Activated effector memory CD4-positive, alpha-beta T cell treated with anti-CD3 and anti-CD28 coated beads, Interleukin-2, amount 50 U/mL, for 16 hours (primary cell): ENCODE data around the gene TEX28.
A peak's percentile ranks its signal among the peaks of the same experiment; 100 is the strongest.
"Not testable (repeated sequence)": the region's sequence is repeated elsewhere in the genome, so short reads cannot be mapped to it uniquely, and the experiment has no call there.

Experiments
- DNase-seq: peaks from one replicate; pipeline ENCODE4 v3.0.0-alpha.2; 2020

The TEX28 gene

GRCh38 chrX:154294791-154295574 lies at the start of gene TEX28:
TEX28 (minus strand) TSS chrX:154295124; CDS start chrX:154292117, 3,007 bp downstream.
- DNase-seq: no peak

GRCh38 chrX:154343620-154344019 lies 48.7 kb upstream of the TEX28 start:
- not testable (repeated sequence) for DNase-seq

- not testable (repeated sequence) for DNase-seq
Measured at GRCh38 chrX:154343063-154343462, 48.1 kb upstream of the TEX28 start.

- DNase-seq: peak; percentile 68
Measured at GRCh38 chrX:154341399-154342298, 46.7 kb upstream of the TEX28 start.

GRCh38 chrX:154334496-154334895 lies 39.6 kb upstream of the TEX28 start:
- peak; percentile 74 for DNase-seq

- no peak for DNase-seq
Measured at GRCh38 chrX:154333837-154334271, 38.9 kb upstream of the TEX28 start.

- DNase-seq: no peak
Measured at GRCh38 chrX:154333116-154333515, 38.2 kb upstream of the TEX28 start.

- no peak for DNase-seq
Measured at GRCh38 chrX:154332561-154332960, 37.6 kb upstream of the TEX28 start.

- DNase-seq: no peak
Measured at GRCh38 chrX:154329294-154329693, 34.4 kb upstream of the TEX28 start.

- no peak for DNase-seq
Measured at GRCh38 chrX:154328646-154329045, 33.7 kb upstream of the TEX28 start.

GRCh38 chrX:154327038-154327820 lies 32.3 kb upstream of the TEX28 start:
- DNase-seq: peak; percentile 75

GRCh38 chrX:154325541-154325940 lies 30.6 kb upstream of the TEX28 start:
- DNase-seq: no peak

GRCh38 chrX:154323537-154323936 lies 28.6 kb upstream of the TEX28 start:
- no peak for DNase-seq

- DNase-seq: no peak
Measured at GRCh38 chrX:154322890-154323289, 28.0 kb upstream of the TEX28 start.

GRCh38 chrX:154321594-154321993 lies 26.7 kb upstream of the TEX28 start:
- DNase-seq: no peak

- no peak for DNase-seq
Measured at GRCh38 chrX:154321152-154321551, 26.2 kb upstream of the TEX28 start.

- no peak for DNase-seq
Measured at GRCh38 chrX:154320406-154320805, 25.5 kb upstream of the TEX28 start.

GRCh38 chrX:154317391-154317995 lies 22.6 kb upstream of the TEX28 start:
- DNase-seq: no peak

GRCh38 chrX:154315416-154315815 lies 20.5 kb upstream of the TEX28 start:
- no peak for DNase-seq

GRCh38 chrX:154313147-154313546 lies 18.2 kb upstream of the TEX28 start:
- no peak for DNase-seq

GRCh38 chrX:154312116-154312515 lies 17.2 kb upstream of the TEX28 start:
- DNase-seq: no peak
